GM13977 (cell line): ENCODE results near the gene SEMA3F.

Experiments
- DNase-seq: peaks from one replicate; pipeline ENCODE4 v3.0.0; 2012; ENCODE audit warnings: low spot score
- in situ Hi-C: fragments of 300-500 bp; cut with MboI; formaldehyde crosslinking; loops from one replicate; pipeline ENCODE4 v1.12.0; 2022; ENCODE audit warnings: low sequenced_read_pairs, low pct_unique_long_range_greater_than_20kb, mixed read lengths, inconsistent platforms; ENCODE audit not compliant: unreplicated experiment
- TF ChIP-seq, protein P1 (sequence below): IDR thresholded peaks from 2 replicates; pipeline ENCODE4 v1.5.1; 2012; ENCODE audit warnings: mild to moderate bottlenecking, control low read depth; ENCODE audit not compliant: insufficient read depth; ENCODE audit errors: extremely low read depth, missing control alignments

Gene SEMA3F

DNA sequence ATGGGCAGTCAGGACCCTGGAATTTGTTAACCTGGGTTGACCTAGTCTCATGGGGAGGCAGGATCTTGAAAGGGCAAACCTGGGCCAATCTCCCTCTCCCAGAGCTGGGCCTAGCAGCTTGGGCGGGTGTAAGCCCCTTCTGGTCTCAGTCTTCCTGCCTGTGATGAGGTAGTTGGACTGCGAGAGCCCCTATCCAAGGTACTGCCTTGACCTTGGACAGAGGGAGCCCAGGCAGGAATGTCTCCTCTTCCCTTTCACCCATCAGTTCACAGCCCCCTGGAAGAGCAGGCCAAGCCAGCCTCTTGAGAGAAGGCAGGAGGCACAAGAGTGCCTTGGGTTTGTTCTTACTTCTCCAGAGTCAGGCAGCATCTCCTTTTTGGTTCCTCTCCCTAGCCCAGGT is 24.7 kb upstream of the SEMA3F start:
- in situ Hi-C loops: no loop called here
- TF ChIP-seq, protein P1, sequence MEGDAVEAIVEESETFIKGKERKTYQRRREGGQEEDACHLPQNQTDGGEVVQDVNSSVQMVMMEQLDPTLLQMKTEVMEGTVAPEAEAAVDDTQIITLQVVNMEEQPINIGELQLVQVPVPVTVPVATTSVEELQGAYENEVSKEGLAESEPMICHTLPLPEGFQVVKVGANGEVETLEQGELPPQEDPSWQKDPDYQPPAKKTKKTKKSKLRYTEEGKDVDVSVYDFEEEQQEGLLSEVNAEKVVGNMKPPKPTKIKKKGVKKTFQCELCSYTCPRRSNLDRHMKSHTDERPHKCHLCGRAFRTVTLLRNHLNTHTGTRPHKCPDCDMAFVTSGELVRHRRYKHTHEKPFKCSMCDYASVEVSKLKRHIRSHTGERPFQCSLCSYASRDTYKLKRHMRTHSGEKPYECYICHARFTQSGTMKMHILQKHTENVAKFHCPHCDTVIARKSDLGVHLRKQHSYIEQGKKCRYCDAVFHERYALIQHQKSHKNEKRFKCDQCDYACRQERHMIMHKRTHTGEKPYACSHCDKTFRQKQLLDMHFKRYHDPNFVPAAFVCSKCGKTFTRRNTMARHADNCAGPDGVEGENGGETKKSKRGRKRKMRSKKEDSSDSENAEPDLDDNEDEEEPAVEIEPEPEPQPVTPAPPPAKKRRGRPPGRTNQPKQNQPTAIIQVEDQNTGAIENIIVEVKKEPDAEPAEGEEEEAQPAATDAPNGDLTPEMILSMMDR: no peak

DNA sequence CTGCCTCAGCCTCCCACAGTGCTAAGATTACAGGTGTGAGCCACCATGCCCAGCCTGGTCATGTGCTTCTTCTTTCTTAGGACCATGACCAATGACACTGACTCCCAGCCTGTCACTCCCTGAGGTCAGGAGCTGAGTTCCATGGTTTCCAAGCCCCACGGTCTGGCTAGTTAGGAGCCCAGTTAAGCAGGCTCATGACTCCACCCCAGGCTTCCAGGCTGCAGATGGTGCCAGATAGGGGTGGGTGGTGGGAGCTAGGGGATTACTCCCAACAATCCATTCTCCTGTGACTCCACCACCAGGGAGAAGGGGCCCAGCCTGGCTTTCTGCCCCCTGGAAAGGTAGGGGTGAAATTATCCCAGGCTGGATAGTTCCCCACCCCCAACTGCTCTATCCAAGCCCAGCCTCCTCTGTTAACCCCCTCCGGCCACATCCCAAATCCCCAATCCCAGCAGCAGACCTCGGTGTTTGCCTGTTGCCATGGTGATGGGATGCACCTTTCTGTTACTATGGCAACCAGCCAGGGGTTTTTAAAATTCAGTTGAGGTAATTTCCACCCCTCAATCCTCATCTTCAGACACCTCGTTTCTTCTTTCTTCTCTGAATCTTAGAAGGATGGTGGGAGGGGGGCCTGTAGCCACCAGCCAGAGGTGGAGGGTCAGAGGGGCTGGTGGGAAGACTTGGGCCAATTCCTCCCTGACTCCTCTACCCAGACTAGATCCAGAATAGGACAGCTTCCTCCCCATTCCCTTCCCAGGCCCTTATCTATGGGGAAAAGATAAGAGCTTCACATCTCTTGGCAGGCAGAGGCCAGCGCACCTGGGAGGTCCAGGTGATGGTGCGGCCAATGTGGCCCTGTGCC is 22.5 kb upstream of the SEMA3F start:
- in situ Hi-C loops: no loop called here
- DNase-seq: no peak
- TF ChIP-seq, protein P1: no peak

More for the DNA sequence above, 24.7 kb upstream of the SEMA3F start:
- DNase-seq: no peak

DNA sequence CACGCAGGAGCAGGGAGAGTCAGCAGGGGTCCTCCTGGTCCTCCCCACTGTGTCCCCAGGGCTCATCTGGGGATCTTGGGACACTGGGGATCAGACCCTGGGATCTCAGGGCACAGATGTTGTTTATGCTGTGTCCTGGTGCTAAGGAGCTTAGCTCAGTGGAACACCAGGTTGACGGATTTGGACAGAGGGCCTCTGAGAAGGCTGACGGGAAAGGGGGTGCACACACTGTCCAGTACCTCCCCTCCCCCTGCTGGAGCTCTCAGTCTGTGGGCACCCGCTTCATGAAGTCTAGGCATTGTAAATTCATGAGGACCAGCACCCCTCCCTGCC is 21.9 kb upstream of the SEMA3F start:
- no peak for DNase-seq
- TF ChIP-seq, protein P1: no peak
- in situ Hi-C loops: no loop called here

DNA sequence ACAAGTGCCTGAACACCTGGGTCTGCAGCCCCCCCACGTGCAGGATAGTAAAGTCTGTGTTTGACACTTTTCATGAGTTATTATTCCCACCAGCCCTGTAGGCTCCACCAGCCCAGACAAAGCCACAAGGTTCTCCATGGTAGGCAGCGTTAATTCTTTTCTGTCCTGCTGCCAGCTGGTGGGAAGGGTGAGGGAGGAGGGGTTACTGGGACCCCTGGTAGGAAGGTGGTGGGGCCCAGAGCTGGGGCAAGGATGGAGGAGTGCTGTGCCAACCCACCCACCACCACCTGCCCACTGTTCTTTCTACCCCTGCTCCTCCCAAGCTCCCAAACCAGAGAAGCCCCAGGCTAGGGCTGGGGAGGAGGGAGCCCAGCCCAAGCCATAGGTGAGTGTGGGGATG is 20.8 kb upstream of the SEMA3F start:
- TF ChIP-seq, protein P1: no peak
- in situ Hi-C loops: no loop called here
- DNase-seq: no peak

DNA sequence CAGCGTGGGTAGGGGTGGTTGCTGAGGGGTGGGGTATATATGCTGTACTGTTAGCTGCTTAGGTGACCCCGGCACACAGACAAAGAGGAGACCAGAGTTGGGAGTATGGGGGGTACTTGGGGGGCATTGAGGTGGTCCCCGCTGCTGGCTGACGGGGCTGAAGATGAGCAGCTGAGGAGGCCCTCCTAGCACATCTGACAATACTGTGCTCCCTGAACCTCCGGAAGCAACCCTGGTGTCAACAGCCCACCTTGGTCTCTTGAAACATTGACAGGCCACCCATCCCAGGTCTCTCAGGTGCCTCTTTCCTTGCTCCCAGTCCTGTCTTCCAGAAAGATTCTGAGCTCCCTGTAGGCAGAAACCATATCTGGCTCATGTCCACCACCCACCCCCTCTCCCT is 19.2 kb upstream of the SEMA3F start:
- DNase-seq: no peak
- in situ Hi-C loops: no loop called here
- TF ChIP-seq, protein P1: no peak

DNA sequence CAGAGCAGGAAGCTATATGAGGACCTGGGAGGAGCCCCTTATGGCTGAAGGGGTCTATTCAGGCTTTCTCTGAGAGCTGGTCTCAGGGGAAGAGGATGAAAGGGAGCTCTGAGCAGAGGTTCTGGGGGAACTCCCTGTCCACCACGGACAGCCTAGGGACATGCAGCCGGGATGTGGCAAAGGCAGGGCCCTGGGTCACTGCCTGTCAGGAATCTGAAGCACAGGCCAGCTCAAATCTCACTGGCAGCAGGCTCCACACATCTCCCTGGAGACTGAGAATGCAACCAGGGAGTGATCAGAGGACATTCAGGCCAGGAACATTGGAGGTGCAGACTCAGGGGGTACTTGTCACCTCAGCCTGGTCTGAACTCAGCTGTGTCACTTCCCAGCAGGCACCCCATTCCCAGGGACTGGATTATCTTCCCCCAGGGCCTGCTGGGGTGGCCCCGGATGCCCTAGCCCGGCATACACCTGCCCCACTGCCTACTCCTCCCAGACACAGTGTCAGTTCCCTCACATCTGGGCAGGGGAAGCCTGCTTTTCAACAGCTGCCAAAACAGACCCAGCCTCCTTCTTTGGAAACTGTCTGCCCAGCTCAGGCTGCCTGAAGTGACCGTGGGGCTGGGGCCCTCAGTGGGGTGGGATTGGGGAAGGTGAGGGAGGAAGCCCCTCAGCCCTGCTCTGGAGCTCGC is 18.3 kb upstream of the SEMA3F start:
- no peak for DNase-seq
- TF ChIP-seq, protein P1: no peak
- in situ Hi-C loops: no loop called here
